HepG2 (cell line): Measurements from ENCODE around the gene GLB1L3. TPM values are rescaled to one million over a fixed set of nuclear protein-coding genes. Genes with fewer than 3 reads are reported as not detected.

ENCODE experiments used
- ATAC-seq: fragments of 200-7000 bp; cut with Tn5 transposase; 3 replicates; pipeline ENCODE4 v1.9.1; 2020; ENCODE audit warnings: mild to moderate bottlenecking, moderate library complexity
- BruUV-seq: library from RNA; stranded (reverse); fragments of 400-500 nt; replicated peaks from 2 replicates; lab custom pipeline; 2021; lab: Mats Ljungman, UMichigan
- CTCF ChIA-PET: fragments of 300-600 bp; formaldehyde crosslinking; extraction: SDS; loops from one replicate; lab custom pipeline; 2021; ENCODE audit warnings: low total read pairs, inconsistent platforms, low intra/inter-chr PET ratio; lab: Yijun Ruan, JAX
- POLR2A ChIA-PET: fragments of 350-600 bp; sonication (Branson Sonifier 250); formaldehyde crosslinking; loops from one replicate; lab custom pipeline; 2020; ENCODE audit warnings: antibody characterized with exemption, inconsistent platforms; lab: Yijun Ruan, JAX
- DNase-seq: peaks from one replicate; pipeline ENCODE4 v3.0.0-alpha.2; 2015; ENCODE audit warnings: low spot score
- FAIRE-seq: peaks from 3 replicates; lab custom pipeline; 2011; peaks lifted over from hg19 to GRCh38; lab: Jason Lieb, UNC
- H2AFZ ChIP-seq: one replicate; pipeline ENCODE4 v1.6.1; 2011; ENCODE audit warnings: low read length, inconsistent platforms
- H3K27ac ChIP-seq: fragments of 300-600 bp; 3 replicates; pipeline ENCODE4 v1.8.0; 2011; ENCODE audit warnings: mixed run types, mild to moderate bottlenecking, mixed read lengths, low read length, inconsistent platforms; ENCODE audit not compliant: insufficient read depth; ENCODE audit errors: extremely low read length
- H3K27me3 ChIP-seq, 2 experiments: fragments of 200-600 bp in 1 of 2; 2 replicates in 1 of 2; 3 replicates in 1 of 2; pipeline versions ENCODE4 v1.6.0 to v1.8.0; 2011; ENCODE audit warnings: low read length in 2 of 2, mild to moderate bottlenecking in 2 of 2, moderate library complexity in 2 of 2, inconsistent platforms in 1 of 2; ENCODE audit not compliant: insufficient read depth in 2 of 2, control insufficient read depth in 1 of 2
- H3K36me3 ChIP-seq, 2 experiments: fragments of 200-600 bp in 1 of 2; replicated peaks in 1 of 2; 2 replicates in 1 of 2; 3 replicates in 1 of 2; pipeline versions ENCODE4 v1.5.1 to v1.8.0; 2011; ENCODE audit warnings: low read length in 2 of 2, inconsistent platforms in 1 of 2; ENCODE audit not compliant: insufficient read depth in 2 of 2, control insufficient read depth in 1 of 2
- H3K4me1 ChIP-seq: 2 replicates; pipeline ENCODE4 v1.5.1; 2012; ENCODE audit warnings: low read length, inconsistent platforms; ENCODE audit not compliant: insufficient read depth
- H3K4me2 ChIP-seq: 2 replicates; pipeline ENCODE4 v1.6.0; 2011; ENCODE audit warnings: low read depth, low read length, inconsistent platforms
- H3K4me3 ChIP-seq, 3 experiments: fragments of 200-600 bp in 1 of 3; sonication (generic), shearing (Covaris generic) in 1 of 3; replicated peaks in 1 of 3; 2 replicates each; pipeline ENCODE4 v1.5.1; 2011 to 2016; ENCODE audit warnings: low read length in 3 of 3, inconsistent platforms in 2 of 3, low read depth in 2 of 3, mild to moderate bottlenecking in 2 of 3, control low read depth in 1 of 3, mixed read lengths in 1 of 3; ENCODE audit not compliant: insufficient read depth in 1 of 3
- H3K79me2 ChIP-seq: one replicate; pipeline ENCODE4 v1.6.1; 2011; ENCODE audit warnings: low read length, inconsistent platforms; ENCODE audit not compliant: insufficient read depth
- H3K9ac ChIP-seq: 2 replicates; pipeline ENCODE4 v1.6.0; 2011; ENCODE audit warnings: mild to moderate bottlenecking, low read depth, low read length, inconsistent platforms; ENCODE audit not compliant: insufficient read depth
- H3K9me3 ChIP-seq: 2 replicates; pipeline ENCODE4 v1.5.1; 2012; ENCODE audit warnings: mild to moderate bottlenecking, low read length
- H4K20me1 ChIP-seq: 2 replicates; pipeline ENCODE4 v1.6.0; 2011; ENCODE audit warnings: inconsistent platforms, mild to moderate bottlenecking, low read length, moderate library complexity; ENCODE audit not compliant: insufficient read depth
- NCOA1 ChIP-seq: sonication (generic); formaldehyde crosslinking; IDR thresholded peaks from 2 replicates; pipeline ENCODE4 v1.9.0; 2021; ENCODE audit warnings: missing genetic modification reagents
- POLR2AphosphoS2 ChIP-seq: IDR thresholded peaks from 2 replicates; pipeline ENCODE4 v1.6.1; 2011; ENCODE audit warnings: low read depth, low read length, improper control_type of control experiment
- SNRNP70 ChIP-seq: fragments of 200-400 bp; formaldehyde crosslinking; IDR thresholded peaks from 2 replicates; pipeline ENCODE4 v1.6.1; 2017; ENCODE audit warnings: mild to moderate bottlenecking, low read depth, low read length, moderate library complexity
- UBTF ChIP-seq: sonication (generic); formaldehyde crosslinking; IDR thresholded peaks from 2 replicates; pipeline ENCODE4 v1.4.0; 2020; ENCODE audit warnings: mild to moderate bottlenecking, missing genetic modification reagents
- USF2 ChIP-seq, 2 experiments: sonication (generic) in 1 of 2; formaldehyde crosslinking in 1 of 2; IDR thresholded peaks; 2 replicates each; pipeline versions ENCODE4 v1.5.1 to v1.6.1; 2011 to 2020; ENCODE audit warnings: borderline replicate concordance in 1 of 2, low read depth in 1 of 2, low read length in 1 of 2, mild to moderate bottlenecking in 1 of 2, missing genetic modification reagents in 1 of 2, moderate library complexity in 1 of 2
- ZBTB40 ChIP-seq, 2 experiments: fragments of 450-650 bp in 1 of 2; sonication (generic) in 1 of 2; formaldehyde crosslinking in 1 of 2; IDR thresholded peaks; 2 replicates each; pipeline versions ENCODE4 v1.6.1 to v1.8.0; 2016 to 2022; ENCODE audit warnings: antibody characterized with exemption in 1 of 2, mild to moderate bottlenecking in 1 of 2, missing genetic modification reagents in 1 of 2
- ZNF619 ChIP-seq: sonication (generic); formaldehyde crosslinking; IDR thresholded peaks from 2 replicates; pipeline ENCODE4 v1.4.0; 2020; ENCODE audit warnings: mild to moderate bottlenecking, missing genetic modification reagents
- WGBS: methylation state at CpG from one replicate; pipeline ENCODE4 v1.1.6; 2017; ENCODE audit warnings: low lambda C conversion rate; 5-methylcytosine and 5-hydroxymethylcytosine counted together
- in situ Hi-C: cut with HindIII; loops from 2 replicates; pipeline ENCODE4 v1.10.0; 2017; ENCODE audit warnings: low pct_unique_long_range_greater_than_20kb; ENCODE audit not compliant: extremely low pct_ligation_motif_present
- intact Hi-C: fragments of 100-400 bp; cut with micrococcal nuclease; formaldehyde crosslinking; loops from one replicate; pipeline ENCODE4 v1.10.0; 2022; ENCODE audit not compliant: unreplicated experiment
- polyA plus RNA-seq, 8 experiments: library from polyadenylated mRNA; depleted of rRNA in 3 of 8; stranded (reverse) in 7 of 8; unstranded in 1 of 8; fragments of >200 nt; fragmentation: Illumina TruSeq in 4 of 8; extraction: Trizol in 4 of 8; gene quantifications; 2 replicates each; pipeline versions ENCODE4 v1.2.1 to v1.2.3, GENCODE V29; 2011 to 2016; ENCODE audit warnings: low read depth in 4 of 8, missing spikeins in 1 of 8, mixed read lengths in 1 of 8; ENCODE audit not compliant: insufficient read depth in 1 of 8
- total RNA-seq, 5 experiments: library from RNA; depleted of rRNA; stranded (reverse); fragments of >200 nt; fragmentation: Illumina TruSeq; extraction: Trizol; gene quantifications; 2 replicates each; pipeline ENCODE4 v1.2.3, GENCODE V29; 2016; ENCODE audit warnings: low read depth in 1 of 5
- TF ChIP-seq, protein P1 (sequence below): sonication (generic); formaldehyde crosslinking; IDR thresholded peaks from 2 replicates; pipeline ENCODE4 v1.8.0; 2023; ENCODE audit warnings: mild to moderate bottlenecking, missing genetic modification reagents

The GLB1L3 gene
- total and polyA plus RNA-seq, 2 of the 13 experiments (the other 11 are each of a cell fraction or from before 2014, with no cell fraction given), result not detected

- no peak for FAIRE-seq
- Histone ChIP-seq H4K20me1 (no peaks in the 10 kb centered on the region), H3K4me1 (peaks cover 20% of the 10 kb centered on the region), H3K4me2 (peak overlapping the region; percentile 18; the same call in 1 of the 2 replicates), H3K9ac (no peak overlapping the region), H3K27ac (no peak overlapping the region), H3K79me2 (no peaks in the 10 kb centered on the region), H3K36me3 (no peaks in the 10 kb centered on the region), H3K4me3 (no peak overlapping the region), H2AFZ (no peak overlapping the region), H3K9me3 (no peaks in the 10 kb centered on the region), H3K27me3 (peaks cover 3 to 37% of the 10 kb centered on the region in 2 experiments; a peak in 4 of 5 replicates)
- WGBS, result 76% methylated on average over 4 of the region's 4 CpGs
- no peak for TF ChIP-seq POLR2AphosphoS2
- TF ChIP-seq, protein P1, sequence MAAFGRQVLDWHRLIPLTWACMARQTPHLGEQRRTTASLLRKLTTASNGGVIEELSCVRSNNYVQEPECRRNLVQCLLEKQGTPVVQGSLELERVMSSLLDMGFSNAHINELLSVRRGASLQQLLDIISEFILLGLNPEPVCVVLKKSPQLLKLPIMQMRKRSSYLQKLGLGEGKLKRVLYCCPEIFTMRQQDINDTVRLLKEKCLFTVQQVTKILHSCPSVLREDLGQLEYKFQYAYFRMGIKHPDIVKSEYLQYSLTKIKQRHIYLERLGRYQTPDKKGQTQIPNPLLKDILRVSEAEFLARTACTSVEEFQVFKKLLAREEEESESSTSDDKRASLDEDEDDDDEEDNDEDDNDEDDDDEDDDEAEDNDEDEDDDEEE (CRISPR knock-in tag), result no peak
- no peak for TF ChIP-seq SNRNP70
- no peak for TF ChIP-seq USF2 (IDR thresholded peaks at IDR 0.05; ENCODE audit: low read depth, low read length)
- 0 out of 2 replicates have a peak, but pooled peaks have one; percentile 25 for TF ChIP-seq USF2 (CRISPR knock-in tag; IDR thresholded peaks at IDR 0.05; ENCODE audit: borderline replicate concordance)
- 0 out of 2 replicates have a peak, but pooled peaks have one; percentile 0 for TF ChIP-seq UBTF (CRISPR knock-in tag)
- TF ChIP-seq ZNF619 (CRISPR knock-in tag), result 0 out of 2 replicates have a peak, but pooled peaks have one; percentile 1
- no peak for TF ChIP-seq ZBTB40 (IDR thresholded peaks at IDR 0.05)
- peak; percentile 7; the same call in 1 of the 2 replicates for TF ChIP-seq ZBTB40 (CRISPR knock-in tag; IDR thresholded peaks at IDR 0.05)
- no peak for TF ChIP-seq NCOA1
- intact Hi-C loops, result no loop called here
- no TSS peak for BruUV-seq
- ATAC-seq, result no peak
- in situ Hi-C loops, result no loop called here
- ChIA-PET CTCF (no interaction called here), POLR2A (interaction anchor here (0.9 kb wide), 1 partner anchor 47 kb away, joined by 3 read pairs; the partner anchor contains the start of gene VPS26B)
- DNase-seq, result no peak
Observed at GRCh38 chr11:134271978-134272377, 4.2 kb upstream of the GLB1L3 start.
